NCI-H460 (cell line): ENCODE data around the gene RIMS3. TPM values are rescaled to one million over a fixed set of nuclear protein-coding genes. Genes with fewer than 3 reads are reported as not detected.

ENCODE experiments used
- DNase-seq: peaks from one replicate; pipeline ENCODE4 v3.0.0-alpha.2; 2016; ENCODE audit warnings: low read depth; ENCODE audit errors: extremely low read depth
- total RNA-seq: library from RNA; depleted of rRNA; stranded (reverse); fragments of >200 nt; shearing (Covaris generic); gene quantifications from 2 replicates; pipeline ENCODE4 v1.2.3, GENCODE V29; 2014

The RIMS3 gene
- total RNA-seq, 1 experiment from 2014 or later = 0.50 TPM

DNA sequence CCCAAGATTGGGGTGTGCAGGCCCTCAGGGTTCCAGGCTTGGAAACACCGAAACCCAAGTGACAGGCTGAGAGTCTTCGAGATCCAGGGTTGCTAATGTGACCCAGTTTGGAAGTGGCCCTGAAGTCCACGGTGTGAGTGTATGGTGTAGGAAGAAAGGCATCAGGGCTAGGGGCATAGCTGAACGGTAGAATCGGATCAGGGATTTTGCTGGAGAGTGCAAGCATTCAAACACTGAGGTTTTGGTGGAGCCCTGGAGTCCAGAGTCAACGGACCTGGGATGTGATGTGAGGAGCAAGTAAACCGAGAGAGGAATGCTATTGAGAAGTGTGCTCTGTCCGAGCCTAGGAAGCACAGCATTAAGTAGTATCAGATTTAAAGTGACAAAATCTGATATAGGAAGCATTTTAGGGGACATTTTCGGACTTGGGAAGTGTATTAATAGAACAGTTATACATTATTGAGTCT lies 27.0 kb upstream of the RIMS3 start:
- no peak for DNase-seq

DNA sequence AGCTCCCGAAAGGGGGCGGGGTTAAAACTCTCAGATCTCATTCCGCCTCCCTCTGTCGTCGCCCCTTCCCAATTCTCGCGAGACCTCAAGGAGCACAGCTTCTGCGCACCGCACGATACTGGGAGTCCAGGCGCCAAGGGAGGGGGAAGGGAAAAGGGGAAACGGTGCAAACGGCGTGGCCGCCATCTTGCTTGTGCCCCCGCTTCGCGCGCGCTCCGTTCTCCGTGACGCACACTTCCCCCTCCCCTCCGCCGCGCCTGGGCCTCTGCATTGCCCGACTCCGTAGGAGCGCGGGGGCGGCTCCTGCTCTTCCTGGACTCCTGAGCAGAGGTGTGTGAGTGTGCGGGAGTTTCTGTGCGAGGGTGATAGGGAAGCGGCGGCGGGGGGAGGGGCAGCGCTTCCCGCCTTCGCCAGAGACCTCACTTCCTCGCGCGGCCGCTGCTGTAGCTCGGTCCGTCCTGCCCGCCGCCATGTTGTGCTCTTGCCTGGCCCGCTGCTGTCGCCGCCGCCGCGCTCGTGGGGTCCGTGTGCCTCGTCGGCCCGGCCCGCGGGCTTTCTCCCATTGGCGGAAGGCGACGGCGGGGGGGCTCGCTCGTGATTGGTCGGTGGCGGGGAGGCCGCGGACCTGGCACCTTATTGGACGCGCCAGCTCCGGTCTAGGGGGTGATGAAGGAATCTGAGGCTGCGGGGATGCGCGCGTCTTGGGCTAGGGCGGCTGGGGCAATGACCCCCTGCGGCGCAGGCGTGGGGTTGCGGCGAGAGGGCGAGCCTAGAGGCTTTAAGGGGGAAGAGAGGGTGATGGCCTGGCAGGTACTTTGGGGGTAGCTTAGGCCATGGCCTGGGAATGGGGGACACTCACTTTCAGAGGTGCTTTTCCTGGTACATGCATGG lies 26.3 kb upstream of the RIMS3 start, which contains the start of gene NFYC:
NFYC (plus strand) TSS at position 167 of the 891 bp plus-strand sequence. CDS start 47,140 bp downstream, outside the sequence.
- peak; percentile 99 for DNase-seq

DNA sequence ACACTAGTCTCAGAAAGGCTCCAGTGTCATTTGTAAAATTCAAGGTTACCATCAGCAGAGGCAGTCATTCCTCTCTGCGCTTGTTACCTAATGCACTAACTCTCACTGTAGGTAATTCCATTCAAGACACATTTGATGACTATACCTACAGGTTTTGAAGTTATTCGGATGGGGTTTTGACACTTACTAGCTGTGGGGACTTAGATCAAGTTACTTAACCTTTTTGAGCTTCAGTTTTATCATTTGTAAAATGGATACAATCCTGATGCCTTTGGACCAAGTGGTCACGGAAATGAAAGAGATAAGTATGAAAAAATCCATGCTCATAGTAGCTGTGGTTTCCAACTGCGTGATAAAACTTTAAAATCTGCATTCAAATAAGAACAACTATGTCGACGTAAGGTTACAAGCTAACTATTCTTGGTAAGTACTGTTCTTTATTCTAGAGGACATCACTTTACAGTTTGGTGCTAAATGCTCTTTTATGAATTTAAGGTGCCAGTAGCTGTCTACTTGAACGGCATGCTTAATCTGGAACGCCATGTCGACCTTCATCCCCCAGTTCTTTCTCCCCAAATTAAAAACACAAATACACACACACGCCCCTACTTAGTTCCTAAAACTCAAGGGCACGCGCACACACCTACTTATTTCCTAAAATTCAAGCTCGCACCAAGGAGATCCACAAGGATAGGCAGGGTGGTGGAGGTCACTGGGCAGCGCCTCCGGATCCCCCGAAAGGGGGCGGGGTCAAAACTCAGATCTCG lies 25.5 kb upstream of the RIMS3 start:
- no peak for DNase-seq

DNA sequence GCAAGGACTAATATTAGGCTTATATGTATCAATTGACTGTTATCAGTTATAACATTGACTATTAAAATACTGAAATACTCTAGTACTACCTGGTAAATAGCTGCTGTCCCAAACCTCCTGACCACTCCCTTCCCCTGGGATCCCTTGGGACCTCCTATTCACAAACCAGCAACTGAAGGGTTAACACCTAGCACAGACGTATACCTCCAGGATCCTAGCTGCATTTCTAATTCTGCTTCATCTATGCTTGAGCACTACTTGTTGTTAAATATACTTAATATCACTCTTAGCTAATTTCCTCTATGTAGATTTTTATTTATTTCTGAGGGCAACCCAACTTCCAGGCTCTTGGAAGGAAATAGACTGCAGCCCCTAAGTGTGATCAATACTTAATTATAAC lies 24.3 kb upstream of the RIMS3 start:
- DNase-seq = no peak

DNA sequence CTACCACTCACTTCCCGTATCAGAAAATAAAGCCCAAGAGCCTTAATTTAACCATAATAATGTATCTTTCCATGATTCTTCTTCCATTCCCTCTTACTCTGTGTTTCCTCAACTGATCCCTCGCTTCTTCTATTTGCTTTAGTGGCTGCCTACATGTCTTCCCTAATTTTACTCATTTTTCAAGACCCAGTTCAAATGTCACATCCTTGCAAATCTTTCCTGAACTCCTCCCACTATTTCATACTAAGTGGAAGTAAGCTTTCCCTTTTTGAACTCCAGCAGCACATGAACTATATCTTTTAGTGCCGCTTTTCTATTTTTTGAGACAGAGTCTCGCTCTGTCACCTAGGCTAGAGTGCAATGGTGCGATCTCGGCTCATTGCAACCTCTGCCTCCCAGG lies 22.2 kb upstream of the RIMS3 start:
- DNase-seq = no peak

DNA sequence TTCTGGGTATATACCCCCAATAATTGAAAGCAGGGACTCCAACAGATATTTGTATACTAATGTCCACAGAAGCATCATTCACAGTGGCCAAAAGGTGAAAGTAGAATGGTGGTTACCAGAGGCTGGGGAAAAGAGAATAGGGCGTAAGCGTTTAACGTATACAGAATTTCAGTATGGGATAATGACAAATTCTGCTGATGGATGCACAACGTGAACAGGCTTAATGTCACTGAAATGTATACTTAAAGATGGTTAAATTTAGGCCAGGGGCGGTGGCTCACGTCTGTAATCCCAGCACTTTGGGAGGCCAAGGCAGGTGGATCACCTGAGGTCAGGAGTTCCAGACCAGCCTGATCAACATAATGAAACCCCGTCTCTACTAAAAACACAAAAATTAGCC lies 21.6 kb upstream of the RIMS3 start:
- no peak for DNase-seq

DNA sequence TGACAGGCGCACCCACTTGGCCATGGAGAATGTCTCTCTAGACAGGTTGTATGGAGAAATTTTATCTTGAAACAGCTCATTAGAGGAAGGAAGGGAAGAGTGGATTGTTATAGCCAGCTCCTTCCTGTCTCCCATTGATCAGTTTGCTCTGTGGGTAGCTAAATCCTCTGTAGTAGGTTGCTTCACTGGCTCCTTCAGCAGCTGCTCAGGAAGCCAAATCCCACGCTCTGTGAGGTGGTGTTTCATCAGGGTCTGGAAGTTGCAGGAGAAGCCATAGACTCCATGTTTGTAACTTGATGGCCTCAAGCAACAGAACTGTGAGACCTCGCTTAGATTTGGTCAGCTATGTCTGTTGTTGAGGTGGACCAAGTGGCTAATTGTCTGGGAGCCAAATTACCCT lies 19.2 kb upstream of the RIMS3 start:
- DNase-seq = no peak

DNA sequence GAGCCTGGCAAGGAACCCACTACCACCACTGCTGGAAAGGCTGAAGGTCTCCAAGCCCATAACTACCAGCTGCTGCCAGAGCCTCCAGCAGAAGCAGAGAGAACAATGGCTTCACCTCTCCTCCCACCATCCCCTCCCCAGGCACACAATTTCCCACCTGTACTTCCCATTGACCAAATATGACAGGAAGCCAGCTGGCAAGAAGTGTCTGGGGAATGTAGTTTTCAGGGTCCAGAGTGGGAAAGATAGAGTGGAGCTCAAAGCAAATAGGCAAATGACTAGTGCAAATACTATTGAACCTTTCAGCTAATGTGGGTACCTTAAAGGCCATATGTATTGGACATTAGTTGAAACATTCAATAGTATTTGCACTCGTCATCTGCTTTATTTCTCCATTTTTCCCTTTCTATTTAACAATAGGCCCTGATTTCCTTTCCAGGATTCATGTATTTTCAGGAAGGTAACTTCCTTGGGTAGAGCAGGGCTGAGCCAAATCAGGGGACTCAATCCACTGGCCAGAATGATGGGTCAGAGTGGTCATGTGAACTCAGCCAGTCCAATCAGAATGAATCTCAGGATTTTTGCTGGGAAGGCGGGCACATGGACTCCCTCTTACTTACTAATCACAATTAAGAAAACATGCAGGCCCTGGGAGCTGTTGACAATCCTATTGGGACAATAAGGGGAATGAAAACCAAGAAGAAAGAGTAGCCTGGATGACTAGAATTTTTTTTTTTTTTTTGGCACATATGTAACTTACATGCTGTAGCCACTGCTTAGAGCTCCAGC lies 13.9 kb upstream of the RIMS3 start:
- no peak for DNase-seq

DNA sequence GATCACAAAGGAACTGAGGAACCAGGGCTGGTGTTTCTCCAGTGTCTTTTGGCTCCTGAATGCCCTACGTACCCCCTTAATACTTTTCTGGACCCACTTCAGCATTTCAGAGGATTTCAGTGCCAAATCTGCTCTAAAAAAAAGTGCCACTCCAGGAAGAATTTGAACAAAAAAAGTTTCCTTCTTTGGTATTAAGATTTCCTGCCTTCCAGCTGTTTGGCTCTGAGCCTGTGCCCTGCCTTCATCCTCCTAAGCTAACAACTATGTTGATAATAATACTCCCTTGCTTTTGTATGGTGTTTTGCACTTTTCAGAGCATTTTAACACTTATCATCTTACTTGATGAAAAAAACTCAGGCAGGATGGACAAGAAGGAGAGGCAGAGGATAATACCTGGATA lies 11.0 kb upstream of the RIMS3 start:
- DNase-seq = no peak

DNA sequence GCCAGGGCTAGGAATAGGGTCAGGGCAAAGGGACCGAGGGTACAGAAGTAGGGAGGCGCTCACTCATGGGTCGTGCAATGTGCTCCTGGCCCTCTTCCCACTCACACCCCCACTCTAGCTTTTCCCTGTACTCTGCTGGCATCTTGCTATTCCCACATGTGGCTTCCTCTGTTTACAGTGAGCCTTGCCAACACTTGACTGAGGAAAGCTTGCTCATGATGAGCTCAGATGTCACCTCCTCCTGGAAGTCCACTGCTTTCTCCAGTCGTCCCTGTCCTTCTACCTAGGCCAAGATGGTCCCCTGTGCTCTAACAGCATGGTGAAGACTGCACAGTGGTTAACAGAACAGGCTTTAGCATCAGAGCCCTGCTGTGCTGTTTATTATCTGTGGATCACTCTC lies 8.0 kb upstream of the RIMS3 start:
- DNase-seq = no peak

DNA sequence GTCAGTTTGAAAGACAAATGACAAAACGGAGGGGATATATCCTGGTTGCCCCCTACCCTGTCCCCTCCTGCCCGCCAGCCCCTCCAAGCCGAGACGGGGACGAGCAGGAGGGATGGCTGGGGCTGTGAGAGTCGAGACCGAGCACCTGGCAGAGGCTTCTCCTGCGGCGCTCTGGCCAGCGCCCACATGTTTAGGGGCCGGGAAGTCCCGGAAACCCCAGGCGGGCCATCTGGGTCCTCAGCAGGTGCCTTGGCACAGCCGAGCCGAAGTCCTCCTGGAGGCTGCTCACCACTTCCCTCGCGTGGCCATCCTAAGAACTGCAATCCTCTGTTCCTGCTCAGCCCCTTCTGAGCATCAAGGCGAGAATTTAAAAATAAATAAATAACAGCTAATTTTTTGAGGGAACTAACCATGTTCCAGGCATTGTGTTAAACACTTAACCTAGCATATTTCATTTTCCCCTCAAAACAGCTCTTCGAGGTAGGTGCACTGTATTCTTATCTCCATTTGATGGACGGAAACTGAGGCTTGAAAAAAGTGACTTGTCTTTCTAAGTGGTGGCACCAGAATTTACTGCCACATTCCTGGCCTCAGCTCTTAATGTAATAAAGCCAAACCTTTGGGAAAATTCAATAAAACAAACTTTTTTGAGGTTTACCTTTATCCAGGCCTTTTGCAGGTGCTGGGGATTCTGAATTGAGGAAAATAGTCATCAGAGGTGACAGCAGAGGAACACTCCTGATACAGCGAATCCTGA lies 3.5 kb upstream of the RIMS3 start:
- DNase-seq = peak; percentile 61

DNA sequence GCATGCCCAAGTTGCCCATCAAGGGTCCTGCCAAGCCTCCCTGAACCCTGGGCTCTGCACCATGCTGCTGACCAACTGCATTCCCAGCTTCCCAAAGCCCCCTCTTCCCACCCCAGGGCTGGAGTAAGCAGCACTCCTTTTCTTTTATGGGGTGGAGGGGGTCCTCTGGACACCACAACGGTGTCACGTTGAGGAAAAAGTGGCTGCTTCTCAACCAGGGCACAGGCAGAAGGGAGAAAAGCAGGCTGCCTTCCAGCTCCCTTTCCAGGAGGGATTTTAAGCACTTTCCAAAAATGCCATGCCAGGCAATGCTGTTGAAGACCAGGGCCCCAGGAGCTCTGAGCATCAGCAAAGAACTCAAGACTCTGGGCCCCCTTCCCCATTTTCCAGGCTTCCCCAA lies 691 bp downstream of the RIMS3 start:
- no peak for DNase-seq

DNA sequence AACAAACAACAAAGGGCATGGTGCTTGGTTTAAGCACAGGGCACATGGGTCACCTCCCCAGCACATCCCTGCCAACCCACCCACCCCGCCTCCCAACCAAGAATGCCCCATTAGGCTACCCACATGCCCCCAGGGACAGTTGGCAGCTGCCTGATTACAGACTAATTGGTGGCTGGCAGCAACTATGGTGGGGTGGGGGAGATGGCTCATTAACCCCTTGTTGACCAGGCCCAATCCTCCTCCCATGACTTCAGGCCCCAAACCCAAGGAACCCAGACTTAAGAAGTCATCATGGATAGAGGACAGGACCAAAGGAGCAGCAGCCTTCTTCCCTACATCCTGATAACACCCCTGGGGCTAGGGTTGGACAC lies 1.3 kb downstream of the RIMS3 start:
- DNase-seq = no peak

DNA sequence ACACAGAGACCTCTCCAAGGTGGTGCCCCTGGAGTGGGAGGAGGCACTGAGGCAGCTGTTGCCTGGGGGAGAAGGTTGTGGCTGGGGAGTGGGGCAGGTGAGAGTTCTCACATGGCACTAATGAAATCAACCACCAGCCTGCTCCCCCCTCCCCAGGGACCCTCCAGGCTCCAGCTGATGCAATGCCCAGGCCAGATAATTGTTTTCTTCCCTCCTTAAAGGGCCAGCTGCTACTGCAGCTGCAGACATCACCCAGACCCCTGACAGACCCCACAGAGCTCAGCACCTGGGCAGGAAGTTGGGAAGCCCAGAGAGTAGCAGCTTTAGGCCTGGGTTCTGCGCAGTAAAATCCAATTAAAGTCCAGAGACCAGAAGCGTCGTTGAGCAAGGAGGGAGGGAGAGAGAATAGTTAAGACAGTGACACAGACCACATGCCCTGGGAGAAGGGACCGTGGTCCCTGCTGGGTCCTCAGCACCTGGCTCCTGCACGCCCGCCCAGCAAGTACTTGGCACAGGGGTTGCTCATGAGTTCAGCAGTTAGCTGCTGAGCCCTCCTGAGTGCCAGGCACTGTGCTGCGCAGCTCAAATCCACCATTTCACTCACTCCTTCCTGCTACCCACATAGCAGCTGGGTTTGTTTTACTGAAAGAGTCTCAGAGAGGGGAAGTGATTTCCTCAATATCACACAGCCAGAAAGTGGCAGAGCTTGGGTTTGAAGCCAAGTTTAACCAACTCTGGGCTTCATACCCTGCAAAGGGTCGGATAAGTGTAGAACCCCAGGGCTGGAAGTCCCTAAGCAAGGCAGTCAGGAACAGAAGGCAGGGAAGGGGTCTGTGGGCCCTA lies 1.9 kb downstream of the RIMS3 start:
- no peak for DNase-seq

DNA sequence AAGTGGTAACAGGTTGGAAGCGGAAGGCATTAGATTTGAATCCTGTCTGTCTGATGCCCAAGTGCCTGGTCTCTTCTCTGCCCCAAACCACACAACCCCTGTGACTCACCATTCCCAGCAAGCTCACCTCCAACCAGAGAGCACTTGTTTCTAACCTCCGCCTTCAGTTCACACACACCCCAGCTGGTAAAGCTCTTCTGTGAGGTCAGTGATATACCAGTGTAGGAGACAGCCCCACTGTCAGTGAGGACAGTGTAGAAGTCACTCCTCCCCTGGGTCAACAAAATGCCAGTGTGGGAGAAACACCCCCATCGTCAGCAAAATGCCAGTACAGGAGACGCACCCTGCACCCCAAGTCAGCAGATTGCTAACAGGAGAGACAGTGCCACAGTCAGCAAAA lies 2.6 kb downstream of the RIMS3 start:
- DNase-seq = no peak

DNA sequence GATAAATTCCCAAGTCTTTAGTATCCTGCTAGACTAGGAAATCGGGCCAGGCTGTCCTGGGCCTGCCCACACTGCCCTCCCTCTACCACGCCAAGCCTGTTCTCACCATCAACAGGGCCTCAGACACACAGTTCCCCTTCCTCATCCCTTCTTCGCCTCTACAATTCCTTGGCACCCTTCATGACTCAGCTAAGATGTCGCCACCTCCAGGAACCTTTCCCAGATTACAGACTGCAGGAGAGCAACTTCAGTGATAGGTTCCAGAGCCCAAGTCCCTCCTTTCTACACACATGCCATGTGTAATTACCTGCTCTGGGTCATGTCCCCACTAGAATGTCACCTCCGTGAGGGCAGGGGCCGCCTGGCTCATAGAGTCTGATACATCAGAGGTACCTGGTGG lies 3.3 kb downstream of the RIMS3 start:
- DNase-seq = no peak

DNA sequence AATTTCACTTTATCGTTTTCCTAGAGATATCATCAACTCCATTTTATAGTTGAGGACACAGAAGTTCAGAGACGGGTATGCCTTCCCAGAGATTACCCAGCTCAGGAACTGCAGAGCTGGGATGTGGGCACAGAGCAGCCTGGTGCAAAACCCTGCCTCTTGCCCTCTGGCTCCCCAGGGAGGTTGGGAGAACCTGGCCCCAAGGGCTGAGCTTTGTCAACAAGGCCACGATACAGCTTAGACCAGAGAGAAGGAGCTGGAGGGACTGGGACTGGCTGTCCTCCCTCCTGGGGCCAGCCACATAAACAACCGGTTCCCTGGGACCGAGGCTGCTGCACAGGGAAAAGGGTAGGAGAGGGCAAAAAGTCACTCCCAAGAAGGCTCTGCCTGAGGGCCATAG lies 3.8 kb downstream of the RIMS3 start:
- no peak for DNase-seq

DNA sequence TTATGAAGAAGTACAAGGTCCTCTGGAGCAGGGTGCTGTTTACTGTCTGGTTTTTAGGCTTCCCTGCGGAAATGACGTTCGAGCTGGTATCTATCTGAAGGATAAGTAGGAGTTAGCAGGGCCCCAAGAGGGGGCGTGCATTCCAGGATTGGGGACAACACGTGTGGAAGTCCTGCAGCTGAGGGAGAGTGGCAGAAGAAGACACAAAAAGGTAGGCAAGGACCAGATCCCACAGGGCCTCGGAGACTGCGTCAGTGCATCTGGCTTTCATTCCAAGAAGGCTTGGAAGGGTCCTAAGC lies 5.9 kb downstream of the RIMS3 start:
- DNase-seq = no peak

DNA sequence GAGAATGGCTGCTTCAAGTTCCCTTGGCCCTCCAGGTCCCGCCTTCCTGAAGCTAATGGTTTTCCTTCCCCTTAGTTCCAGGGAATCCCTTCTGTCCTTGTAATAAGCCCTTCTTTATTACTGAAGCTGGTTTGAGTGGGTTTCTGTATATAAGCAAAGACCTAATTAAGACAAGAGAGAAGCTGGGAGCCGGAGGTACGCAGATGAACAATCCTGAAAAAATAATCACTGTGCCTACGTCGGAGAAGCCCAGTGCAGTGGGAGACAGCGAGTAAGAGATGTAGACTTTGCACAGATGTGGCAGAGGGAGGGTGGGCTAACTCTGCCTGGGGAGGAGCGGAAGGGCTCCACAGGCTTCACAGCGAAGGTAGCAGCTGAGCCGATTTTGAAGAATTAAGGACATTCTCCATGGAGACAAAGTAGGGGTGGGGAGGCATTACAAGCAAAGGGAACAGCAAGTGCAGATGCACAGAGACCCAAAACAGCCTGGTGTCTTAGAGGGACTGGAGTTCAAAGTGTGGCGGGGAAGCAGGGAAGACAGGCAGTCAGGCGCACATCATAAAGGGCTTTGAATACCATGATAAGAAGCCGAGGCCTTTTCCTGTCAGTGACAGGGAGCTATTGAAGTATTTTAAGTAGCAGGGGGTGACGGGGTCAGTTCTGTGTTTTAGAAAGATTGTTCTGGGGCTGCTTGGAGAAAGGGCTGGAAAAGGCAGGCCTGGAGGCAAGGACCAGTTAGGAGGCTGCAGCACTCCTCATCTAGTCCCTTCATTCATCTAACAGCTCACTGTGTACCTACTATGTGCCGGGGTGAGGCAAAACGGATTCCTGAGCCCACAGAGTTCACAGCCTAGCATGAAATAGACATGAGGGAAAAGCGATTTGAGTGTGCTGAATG lies 6.5 kb downstream of the RIMS3 start:
- no peak for DNase-seq
